Measurements from ENCODE around the gene HRC. TPM values are rescaled to one million over a fixed set of nuclear protein-coding genes. Genes with fewer than 3 reads are reported as not detected.
"Not testable (repeated sequence)": the region's sequence is repeated elsewhere in the genome, so short reads cannot be mapped to it uniquely, and the experiment has no call there.

Gene HRC
- total RNA-seq, 2 donors from 2014 or later = not detected

DNA sequence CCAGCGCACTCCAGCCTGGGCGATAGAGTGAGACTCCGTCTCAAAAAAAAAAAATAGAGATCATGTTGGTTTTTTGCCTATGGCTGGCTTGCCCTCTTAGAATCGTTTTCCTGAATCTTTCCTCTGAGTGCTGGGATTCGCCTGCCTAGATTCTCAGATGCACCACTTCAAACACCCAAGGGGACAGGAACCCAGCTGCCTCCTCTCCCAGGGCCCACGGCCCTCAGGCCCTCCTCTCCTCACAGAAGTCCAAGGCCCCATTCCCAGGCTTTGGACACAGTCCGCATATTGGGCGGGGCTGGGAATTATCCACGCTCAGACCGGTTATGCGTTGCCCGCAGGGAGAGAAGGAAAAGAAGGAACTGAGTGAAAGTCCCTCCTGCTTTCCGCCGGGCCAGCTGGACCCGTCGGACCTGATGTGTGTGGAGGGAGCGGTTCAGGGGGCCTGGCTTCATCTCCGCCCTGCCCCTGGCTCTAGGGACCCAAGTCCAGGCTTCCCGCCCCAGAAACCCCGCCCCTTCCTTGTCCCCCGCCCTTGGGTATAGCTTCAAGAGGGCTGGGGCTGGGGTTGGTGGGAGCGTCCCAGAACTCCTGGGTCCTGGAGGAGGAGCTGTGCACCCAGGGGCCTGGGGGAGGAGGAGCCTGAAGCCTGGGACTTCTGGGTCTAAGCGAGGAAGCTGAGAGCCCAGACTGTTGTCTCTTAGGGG lies 30.0 kb downstream of the HRC start:
- DNase-seq = no peak
- no peaks in the 10 kb centered on the region for H3K9me3 ChIP-seq (ENCODE audit: control insufficient read depth, low read length, poor library complexity, severe bottlenecking)
- Mint-ChIP-seq H3K4me1 (peaks cover 22% of the 10 kb centered on the region), H3K27ac (no peak overlapping the region), H3K36me3 (ENCODE audit: low read depth) (no peaks in the 10 kb centered on the region), H3K27me3 (peaks cover 5% of the 10 kb centered on the region), H3K4me3 (no peak overlapping the region)
- no peak for ATAC-seq

DNA sequence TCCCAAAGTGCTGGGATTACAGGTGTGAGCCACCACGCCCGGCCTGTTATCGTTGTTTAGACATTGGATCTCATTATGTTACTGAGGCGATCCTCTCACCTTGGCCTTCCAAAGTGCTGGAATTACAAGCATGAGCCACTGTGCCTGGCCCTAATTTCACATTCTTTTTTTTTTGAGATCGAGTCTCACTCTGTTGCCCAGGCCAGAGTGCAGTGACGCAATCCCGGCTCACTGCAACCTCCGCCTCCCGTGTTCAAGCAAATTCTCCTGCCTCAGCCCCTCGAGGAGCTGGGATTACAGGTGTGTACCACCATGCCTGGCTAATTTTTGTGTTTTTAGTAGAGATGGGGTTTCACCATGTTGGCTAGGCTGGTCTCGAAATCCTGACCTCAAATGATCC lies 31.9 kb downstream of the HRC start:
- not testable (repeated sequence) for H3K27me3 Mint-ChIP-seq; H3K9me3 ChIP-seq (ENCODE audit: control insufficient read depth, low read length, poor library complexity, severe bottlenecking); ATAC-seq; H3K4me3 Mint-ChIP-seq; DNase-seq; H3K27ac Mint-ChIP-seq; H3K36me3 Mint-ChIP-seq (ENCODE audit: low read depth)
- H3K4me1 Mint-ChIP-seq = peaks cover 18% of the 10 kb centered on the region

DNA sequence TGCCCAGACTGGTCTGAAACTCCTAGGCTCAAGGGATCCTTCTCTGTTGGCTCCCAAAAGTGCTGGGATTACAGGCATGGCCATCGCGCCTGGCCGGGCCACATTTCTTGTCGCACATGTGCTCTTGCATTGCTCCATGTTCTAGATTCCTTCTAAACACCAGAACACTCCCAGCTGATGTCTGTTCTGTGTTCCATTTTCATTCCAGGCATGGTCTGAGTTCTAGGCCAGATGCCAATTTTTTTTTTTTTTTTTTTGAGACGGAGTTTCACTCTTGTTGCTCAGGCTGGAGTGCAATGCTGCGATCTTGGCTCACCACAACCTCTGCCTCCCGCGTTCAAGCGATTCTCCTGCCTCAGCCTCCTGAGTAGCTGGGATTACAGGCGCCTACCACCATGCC lies 33.4 kb downstream of the HRC start:
- H3K36me3 Mint-ChIP-seq (ENCODE audit: low read depth); H3K9me3 ChIP-seq (ENCODE audit: control insufficient read depth, low read length, poor library complexity, severe bottlenecking); H3K4me3 Mint-ChIP-seq; H3K27ac Mint-ChIP-seq; DNase-seq; H3K27me3 Mint-ChIP-seq; ATAC-seq: not testable (repeated sequence)
- H3K4me1 Mint-ChIP-seq = peaks cover 24% of the 10 kb centered on the region

DNA sequence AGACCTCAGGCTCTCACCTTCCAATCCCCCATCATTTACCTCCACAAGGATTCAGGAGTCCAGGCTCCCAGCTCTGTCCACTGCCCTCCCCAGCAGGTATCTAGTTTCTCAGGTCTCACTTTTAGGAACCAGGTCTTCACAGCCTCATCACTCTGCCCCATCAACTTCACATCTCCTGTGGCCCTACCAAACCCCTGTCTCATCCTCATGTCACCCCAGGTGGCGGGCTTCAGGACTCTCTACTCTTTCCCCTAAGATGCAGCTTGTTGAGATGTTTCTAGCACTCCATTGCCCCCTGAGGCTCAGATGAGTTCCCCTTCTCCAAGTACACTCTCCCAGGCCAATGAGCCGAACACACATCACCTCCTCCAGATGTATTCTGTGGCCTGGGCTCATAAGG lies 34.3 kb downstream of the HRC start:
- no peak for ATAC-seq
- peaks cover 30% of the 10 kb centered on the region for H3K4me1 Mint-ChIP-seq
- no peak for DNase-seq
- H3K36me3 Mint-ChIP-seq (ENCODE audit: low read depth) = no peaks in the 10 kb centered on the region
- peak overlapping the region; percentile 71 for H3K27ac Mint-ChIP-seq
- H3K27me3 Mint-ChIP-seq = peaks cover 5% of the 10 kb centered on the region
- H3K4me3 Mint-ChIP-seq = peak overlapping the region; percentile 92
- H3K9me3 ChIP-seq (ENCODE audit: control insufficient read depth, low read length, poor library complexity, severe bottlenecking) = no peaks in the 10 kb centered on the region

DNA sequence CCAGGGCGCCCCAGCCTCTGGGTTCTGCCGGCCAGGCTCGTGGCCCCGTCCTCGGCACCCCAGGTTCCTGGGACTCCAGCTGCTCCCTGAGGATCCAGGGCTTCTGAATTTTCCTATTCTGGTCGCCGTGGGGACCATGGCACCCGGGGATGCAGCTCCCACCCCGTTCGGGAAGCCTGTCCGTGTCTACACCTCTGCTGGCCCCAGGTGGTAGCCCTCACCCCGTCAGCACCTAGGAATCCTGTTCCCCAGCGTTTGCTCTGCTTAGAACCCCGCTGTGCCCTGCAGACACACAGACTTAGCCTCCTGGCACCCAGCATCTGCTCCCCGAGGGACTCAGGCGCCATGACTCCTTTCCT lies 34.9 kb downstream of the HRC start:
- no peak for DNase-seq
- H3K9me3 ChIP-seq (ENCODE audit: control insufficient read depth, low read length, poor library complexity, severe bottlenecking) = no peaks in the 10 kb centered on the region
- peaks cover 30% of the 10 kb centered on the region for H3K4me1 Mint-ChIP-seq
- peak overlapping the region; percentile 92 for H3K4me3 Mint-ChIP-seq
- ATAC-seq = no peak
- H3K27ac Mint-ChIP-seq = peak overlapping the region; percentile 71
- H3K36me3 Mint-ChIP-seq (ENCODE audit: low read depth) = no peaks in the 10 kb centered on the region
- peaks cover 5% of the 10 kb centered on the region for H3K27me3 Mint-ChIP-seq

DNA sequence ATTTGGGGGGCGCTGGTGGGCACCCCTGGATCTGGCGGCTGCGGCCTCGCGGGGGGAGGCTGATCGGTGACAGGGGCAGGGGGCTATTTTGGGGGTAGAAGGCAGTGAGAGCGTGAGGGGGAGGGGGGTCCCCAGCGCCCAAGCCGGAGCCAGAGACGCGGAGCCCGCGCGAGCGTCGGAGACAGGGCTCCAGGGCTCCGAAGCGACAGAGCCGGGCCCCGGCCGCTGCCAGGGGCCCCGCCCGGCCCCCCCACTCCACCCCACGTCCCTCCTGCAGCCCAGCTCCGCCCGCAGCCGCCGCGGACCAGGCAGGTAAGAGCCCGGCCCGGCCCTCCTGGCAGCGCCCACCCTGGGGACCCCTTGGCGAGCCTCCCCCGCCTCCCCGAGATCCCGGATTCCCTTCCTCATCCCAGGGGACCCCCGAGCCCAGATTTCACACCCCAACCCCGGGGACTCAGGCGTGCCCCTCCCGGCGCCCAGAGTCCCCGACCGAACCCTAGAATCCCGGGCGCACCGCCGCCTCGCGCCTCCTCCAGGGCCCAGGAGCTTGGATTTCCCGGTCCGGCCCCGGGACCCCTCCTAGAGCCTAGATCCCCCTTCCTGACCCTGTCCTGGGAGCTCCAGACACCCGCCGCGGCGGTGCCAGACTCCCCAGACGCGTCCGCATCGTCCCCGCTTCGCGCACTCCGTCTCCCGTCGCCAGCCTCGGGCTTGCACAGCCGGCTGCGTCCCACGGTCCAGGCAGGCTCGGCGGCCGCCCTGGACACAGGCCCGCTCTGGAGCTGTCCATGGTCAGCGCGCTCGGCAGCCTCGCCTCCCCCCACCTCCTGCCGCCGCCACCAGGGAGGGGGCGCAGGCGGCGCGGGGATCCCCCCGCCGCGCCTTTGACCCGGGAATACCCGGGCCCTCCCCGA lies 35.5 kb downstream of the HRC start, which contains the start of gene PPFIA3:
PPFIA3 (plus strand) TSS at position 134 of the 914 bp plus-strand sequence. CDS start 8,330 bp downstream, outside the sequence.
- ATAC-seq = no peak
- peak within 1 kb of the TSS; percentile 92 for H3K4me3 Mint-ChIP-seq
- DNase-seq = no peak

DNA sequence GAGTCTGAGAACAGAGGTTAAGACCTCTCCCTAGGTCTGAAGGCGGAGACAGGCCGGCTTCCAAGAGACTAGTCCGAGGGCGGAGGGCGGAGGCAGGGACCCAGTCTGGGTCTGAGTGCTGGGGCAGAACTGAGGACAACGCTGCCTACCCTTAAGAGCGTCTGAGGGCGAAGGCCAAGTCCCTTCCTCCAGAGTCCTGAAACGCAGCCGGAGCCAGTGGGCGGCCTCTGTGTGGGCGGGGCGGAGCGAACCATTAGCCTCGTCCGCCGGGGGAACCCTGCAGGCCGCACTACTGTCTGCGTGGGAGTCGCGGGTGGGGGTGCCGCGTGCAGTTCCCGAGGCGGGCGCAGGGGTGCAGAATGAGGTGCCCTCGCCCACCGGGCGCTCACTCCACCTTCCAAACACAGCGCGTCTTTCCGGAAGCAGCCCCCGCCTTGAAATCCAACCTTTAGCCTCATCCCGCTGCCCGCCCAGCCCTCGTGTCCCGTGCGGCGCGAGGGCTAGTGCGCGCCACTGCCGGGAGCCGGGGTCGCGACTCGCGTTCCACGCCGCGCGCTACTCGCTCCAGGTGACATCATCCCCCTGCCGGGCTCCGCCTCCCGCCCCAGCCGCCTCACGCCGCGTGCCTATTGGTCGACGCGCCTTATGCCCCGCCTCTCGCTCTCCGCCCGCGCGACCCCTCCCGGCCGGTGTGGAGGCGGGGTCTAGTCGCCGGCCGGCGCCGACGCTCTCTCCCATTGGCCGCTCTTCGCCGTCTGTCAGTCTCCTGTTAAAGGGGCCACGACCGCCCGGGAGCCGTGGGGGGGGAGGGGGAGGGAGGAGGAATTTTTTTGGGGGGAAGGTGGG lies 36.4 kb downstream of the HRC start, which contains the start of gene C19orf73:
C19orf73 (minus strand) TSS at position 579 of the 846 bp plus-strand sequence; CDS start at position 458, 121 bp downstream.
- H3K4me3 Mint-ChIP-seq = peak within 1 kb of the TSS; percentile 92
- DNase-seq (peak; percentile 95 to 96 (median 96)), ATAC-seq (peak; percentile 84)
- H3K4me1 Mint-ChIP-seq = peaks cover 37% of the 10 kb centered on the region
- peaks cover 5% of the 10 kb centered on the region for H3K27me3 Mint-ChIP-seq
- no peaks in the 10 kb centered on the region for H3K36me3 Mint-ChIP-seq (ENCODE audit: low read depth)
- H3K27ac Mint-ChIP-seq = peak within 1 kb of the TSS; percentile 95
- H3K9me3 ChIP-seq (ENCODE audit: control insufficient read depth, low read length, poor library complexity, severe bottlenecking) = no peaks in the 10 kb centered on the region

More for the DNA sequence above, 35.5 kb downstream of the HRC start, which contains the start of gene PPFIA3:
- Mint-ChIP-seq H3K4me1 (peaks cover 34% of the 10 kb centered on the region), H3K36me3 (ENCODE audit: low read depth) (no peaks in the 10 kb centered on the region), H3K27ac (peak within 1 kb of the TSS; percentile 95), H3K27me3 (peaks cover 5% of the 10 kb centered on the region)
- no peaks in the 10 kb centered on the region for H3K9me3 ChIP-seq (ENCODE audit: control insufficient read depth, low read length, poor library complexity, severe bottlenecking)

DNA sequence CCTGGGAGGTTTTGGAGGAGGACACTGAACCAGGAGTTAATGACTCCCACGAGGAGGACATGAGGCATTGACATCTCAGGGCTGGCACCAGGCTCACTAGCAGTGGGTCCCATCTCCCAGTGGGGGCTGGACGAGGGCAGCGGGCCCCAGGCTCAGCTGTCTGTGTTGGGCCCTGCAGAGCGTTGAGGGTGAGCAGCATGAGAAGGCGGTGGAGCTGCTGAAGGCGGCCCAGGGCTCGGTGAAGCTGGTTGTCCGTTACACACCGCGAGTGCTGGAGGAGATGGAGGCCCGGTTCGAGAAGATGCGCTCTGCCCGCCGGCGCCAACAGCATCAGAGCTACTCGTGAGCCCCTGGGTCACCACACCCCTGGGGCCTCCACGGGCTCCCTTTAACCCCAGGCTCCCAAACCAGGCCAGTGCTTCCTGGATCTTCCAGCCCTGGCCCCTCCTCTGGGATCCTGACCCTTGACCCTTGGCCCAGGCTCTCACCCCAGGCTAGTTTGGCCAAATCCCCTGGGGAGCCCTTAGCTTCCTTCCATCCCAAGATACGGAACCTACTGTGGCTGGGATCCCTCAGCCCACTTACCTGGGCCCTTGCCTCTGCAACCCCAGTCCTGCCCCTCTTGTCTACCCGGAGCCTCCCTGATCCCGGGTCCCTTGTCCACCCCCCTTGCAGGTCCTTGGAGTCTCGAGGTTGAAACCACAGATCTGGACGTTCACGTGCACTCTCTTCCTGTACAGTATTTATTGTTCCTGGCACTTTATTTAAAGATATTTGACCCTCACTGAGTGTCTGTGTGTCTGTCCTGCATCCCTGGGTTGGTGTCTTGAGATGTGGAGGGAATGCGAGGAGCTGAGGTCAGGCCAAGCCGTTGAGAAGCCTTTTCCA lies 37.3 kb downstream of the HRC start:
- Mint-ChIP-seq H3K27ac (peak overlapping the region; percentile 95), H3K4me1 (peaks cover 42% of the 10 kb centered on the region)

DNA sequence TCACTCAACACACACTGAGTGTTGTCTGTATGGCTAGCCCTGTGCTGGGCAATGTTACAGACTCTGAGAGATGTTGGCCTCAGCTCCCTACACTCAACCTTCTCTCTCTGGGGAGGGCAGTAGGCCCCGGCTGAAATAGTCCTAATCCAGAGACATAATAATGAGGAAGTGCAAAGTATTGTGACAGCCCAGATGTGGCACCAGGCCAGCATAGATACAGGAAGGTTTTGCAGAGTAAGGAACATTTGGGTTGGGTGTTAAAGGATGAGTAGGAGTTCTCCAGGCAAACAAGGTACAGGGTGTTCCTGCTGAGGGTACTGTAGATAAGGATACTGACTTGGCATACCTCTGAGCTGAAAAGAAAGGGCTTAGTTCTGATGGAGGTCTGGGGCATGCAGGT lies 38.7 kb downstream of the HRC start:
- peaks cover 5% of the 10 kb centered on the region for H3K27me3 Mint-ChIP-seq
- DNase-seq (no peak), ATAC-seq (no peak)
- peaks cover 40% of the 10 kb centered on the region for H3K4me1 Mint-ChIP-seq
- no peaks in the 10 kb centered on the region for H3K36me3 Mint-ChIP-seq (ENCODE audit: low read depth)
- no peak overlapping the region for H3K4me3 Mint-ChIP-seq
- H3K9me3 ChIP-seq (ENCODE audit: control insufficient read depth, low read length, poor library complexity, severe bottlenecking) = no peaks in the 10 kb centered on the region
- peak overlapping the region; percentile 83 for H3K27ac Mint-ChIP-seq

More for the DNA sequence above, 37.3 kb downstream of the HRC start:
- no peaks in the 10 kb centered on the region for H3K36me3 Mint-ChIP-seq (ENCODE audit: low read depth)
- ATAC-seq = no peak
- H3K27me3 Mint-ChIP-seq = peaks cover 5% of the 10 kb centered on the region
- H3K4me3 Mint-ChIP-seq = peak overlapping the region; percentile 92
- no peaks in the 10 kb centered on the region for H3K9me3 ChIP-seq (ENCODE audit: control insufficient read depth, low read length, poor library complexity, severe bottlenecking)
- no peak for DNase-seq

DNA sequence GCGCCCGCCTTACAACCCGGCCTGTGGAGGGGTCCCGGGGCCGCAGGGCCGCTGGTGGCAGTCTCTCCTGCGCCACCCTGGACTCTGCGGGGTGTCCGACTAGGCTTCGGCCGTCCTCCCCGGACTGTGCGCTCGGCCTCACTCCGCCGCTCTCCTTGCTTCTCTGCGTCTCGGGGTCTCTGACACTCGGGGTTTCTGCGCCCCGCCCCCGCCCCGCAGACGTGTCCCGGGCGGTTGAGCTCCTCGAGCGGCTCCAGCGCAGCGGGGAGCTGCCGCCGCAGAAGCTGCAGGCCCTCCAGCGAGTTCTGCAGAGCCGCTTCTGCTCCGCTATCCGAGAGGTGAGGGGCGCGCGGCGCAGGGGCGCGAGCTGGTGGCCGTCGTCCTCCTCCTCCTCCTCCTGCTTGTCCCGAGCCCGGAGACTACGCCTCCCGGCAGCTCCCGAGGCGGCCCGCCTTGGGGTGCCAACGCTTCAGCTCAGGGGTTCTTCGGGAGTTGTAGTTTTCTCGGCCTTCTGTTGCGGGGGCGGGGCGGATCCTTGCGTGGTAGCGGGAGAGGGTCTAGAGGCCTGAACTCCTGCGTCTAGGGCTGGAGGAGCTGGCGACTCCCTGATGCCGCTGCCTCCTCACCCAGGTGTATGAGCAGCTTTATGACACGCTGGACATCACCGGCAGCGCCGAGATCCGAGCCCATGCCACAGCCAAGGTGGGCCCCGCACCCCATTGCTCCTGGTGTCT lies 40.4 kb downstream of the HRC start:
- peak overlapping the region; percentile 86 for H3K4me3 Mint-ChIP-seq
- H3K9me3 ChIP-seq (ENCODE audit: control insufficient read depth, low read length, poor library complexity, severe bottlenecking) = no peaks in the 10 kb centered on the region
- peak in 2 of 3 donors; percentile 27 to 29 for DNase-seq
- ATAC-seq = no peak
- peak overlapping the region; percentile 61 for H3K27ac Mint-ChIP-seq
- peaks cover 30% of the 10 kb centered on the region for H3K4me1 Mint-ChIP-seq
- H3K36me3 Mint-ChIP-seq (ENCODE audit: low read depth) = no peaks in the 10 kb centered on the region
- H3K27me3 Mint-ChIP-seq = no peaks in the 10 kb centered on the region

DNA sequence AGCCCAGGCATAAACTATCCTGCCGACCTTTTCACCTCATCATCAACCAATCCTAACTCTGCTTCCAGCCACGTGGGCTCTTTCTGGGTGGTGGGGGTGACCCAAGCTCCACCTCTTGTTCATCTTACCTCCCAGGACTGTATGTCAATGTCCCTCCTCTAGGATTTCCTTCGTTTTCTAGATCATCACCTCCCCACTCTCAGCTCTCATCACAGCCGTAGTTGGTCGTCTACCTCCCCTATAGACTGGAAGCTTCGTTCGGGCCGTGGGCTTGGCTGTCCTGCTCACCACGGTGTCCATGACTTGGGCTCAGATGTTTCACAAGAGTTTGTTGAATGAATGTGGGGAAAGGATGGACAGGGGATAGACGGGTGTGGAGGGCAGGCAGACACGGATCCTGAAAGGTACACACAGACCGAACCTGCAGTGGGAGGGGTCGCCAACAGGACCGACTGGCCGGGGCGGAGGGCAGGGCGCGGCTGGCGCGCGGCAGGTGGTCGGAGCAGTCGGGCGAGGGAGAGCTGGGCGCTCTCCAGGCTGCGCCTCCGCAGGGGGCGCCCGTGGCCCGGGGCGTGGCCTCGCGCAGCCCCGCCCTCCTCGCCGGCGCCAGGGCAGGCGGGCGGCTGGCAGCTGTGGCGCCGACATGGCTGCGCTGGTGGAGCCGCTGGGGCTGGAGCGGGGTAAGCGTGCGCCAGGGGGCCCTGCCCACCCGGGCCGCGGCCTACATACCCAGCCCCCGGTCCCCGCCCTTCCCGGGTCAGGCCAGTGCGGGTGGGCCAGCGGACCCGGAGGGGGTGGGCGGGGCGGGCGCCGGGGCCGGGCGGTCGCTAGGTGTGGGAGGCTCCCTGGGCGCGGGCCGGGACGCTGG lies 41.2 kb downstream of the HRC start, which contains the start of gene LIN7B:
LIN7B (plus strand) TSS at position 609 of the 868 bp plus-strand sequence; CDS start at position 644, 35 bp downstream.
- H3K27ac Mint-ChIP-seq = peak within 1 kb of the TSS; percentile 61
- H3K9me3 ChIP-seq (ENCODE audit: control insufficient read depth, low read length, poor library complexity, severe bottlenecking) = no peaks in the 10 kb centered on the region
- H3K4me3 Mint-ChIP-seq = peak within 1 kb of the TSS; percentile 86
- H3K27me3 Mint-ChIP-seq = no peaks in the 10 kb centered on the region
- H3K4me1 Mint-ChIP-seq = peaks cover 29% of the 10 kb centered on the region
- ATAC-seq (peak; percentile 66), DNase-seq (peak; percentile 78 to 83 (median 80))
- H3K36me3 Mint-ChIP-seq (ENCODE audit: low read depth) = no peaks in the 10 kb centered on the region

Data from T-helper 17 cell (primary cell).